ENCODE measurements around the gene SYNE3. TPM values are rescaled to one million over a fixed set of nuclear protein-coding genes. Genes with fewer than 3 reads are reported as not detected.

The SYNE3 gene
- total and polyA plus RNA-seq, 9 of the 15 experiments (the other 6 are each of a cell fraction or from before 2014, with no cell fraction given): 0.04 to 3.1 (median 0.55) TPM

DNA sequence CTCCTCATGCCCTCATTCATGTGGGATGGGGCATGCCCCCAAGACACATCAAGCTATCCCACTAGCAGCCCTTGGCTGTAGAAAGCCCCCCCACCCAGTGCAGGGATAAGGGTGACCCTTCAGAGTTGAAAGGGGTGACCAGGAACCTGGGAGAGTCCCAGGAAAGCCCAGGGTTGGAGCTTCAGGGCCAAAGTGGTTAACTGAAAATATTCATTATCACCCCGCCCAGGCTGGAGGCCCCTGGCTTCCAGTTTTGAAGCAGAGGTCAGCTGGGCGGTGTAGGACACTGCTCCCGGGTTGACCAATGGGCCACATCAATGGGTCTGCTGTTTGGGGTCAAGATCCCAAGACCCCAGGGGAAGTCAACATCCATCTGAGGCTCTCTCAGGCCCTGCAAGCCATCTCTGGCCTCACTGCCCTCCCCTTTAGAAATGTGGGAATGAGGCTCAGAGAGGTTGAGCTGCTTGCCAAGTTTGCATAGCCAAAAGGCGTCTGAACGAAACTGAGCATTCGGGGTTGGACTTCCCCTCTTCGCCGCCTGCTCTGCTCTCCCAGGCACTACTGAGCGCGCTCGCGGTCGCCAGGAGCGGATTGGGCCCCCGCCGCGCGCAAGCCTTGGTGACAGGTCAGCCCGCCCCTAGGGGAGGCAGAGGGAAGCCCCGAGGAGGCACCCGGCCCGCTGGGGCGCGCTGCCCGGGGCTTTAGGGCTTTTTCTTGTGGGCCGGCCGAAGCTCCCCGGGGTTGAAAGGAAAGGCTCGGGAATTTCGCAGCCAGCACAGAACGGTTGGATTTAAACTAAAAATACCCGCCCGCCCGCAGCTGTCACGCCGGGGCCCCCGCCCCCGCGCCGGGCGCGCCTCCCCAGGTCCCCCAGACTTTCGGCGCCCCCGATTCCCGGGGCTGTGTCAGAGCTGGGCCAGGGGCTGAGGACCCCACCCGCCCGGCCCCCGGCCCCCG is 576 bp downstream of the SYNE3 start (continued):
- TF ChIP-seq, protein P1, sequence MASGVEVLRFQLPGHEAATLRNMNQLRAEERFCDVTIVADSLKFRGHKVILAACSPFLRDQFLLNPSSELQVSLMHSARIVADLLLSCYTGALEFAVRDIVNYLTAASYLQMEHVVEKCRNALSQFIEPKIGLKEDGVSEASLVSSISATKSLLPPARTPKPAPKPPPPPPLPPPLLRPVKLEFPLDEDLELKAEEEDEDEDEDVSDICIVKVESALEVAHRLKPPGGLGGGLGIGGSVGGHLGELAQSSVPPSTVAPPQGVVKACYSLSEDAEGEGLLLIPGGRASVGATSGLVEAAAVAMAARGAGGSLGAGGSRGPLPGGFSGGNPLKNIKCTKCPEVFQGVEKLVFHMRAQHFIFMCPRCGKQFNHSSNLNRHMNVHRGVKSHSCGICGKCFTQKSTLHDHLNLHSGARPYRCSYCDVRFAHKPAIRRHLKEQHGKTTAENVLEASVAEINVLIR (CRISPR knock-in tag; IDR thresholded peaks at IDR 0.05): no peak
- no peak for TF ChIP-seq E2F3 (CRISPR knock-in tag; IDR thresholded peaks at IDR 0.05)
- TF ChIP-seq FIP1L1 (IDR thresholded peaks at IDR 0.05; ENCODE audit: low read depth, low read length, poor library complexity, severe bottlenecking): no peak
- TF ChIP-seq SRF (CRISPR knock-in tag; IDR thresholded peaks at IDR 0.05): no peak
- no peak for TF ChIP-seq MTA2 (IDR thresholded peaks at IDR 0.05; ENCODE audit: low read depth)
- no peak for TF ChIP-seq CSDE1 (IDR thresholded peaks at IDR 0.05)

DNA sequence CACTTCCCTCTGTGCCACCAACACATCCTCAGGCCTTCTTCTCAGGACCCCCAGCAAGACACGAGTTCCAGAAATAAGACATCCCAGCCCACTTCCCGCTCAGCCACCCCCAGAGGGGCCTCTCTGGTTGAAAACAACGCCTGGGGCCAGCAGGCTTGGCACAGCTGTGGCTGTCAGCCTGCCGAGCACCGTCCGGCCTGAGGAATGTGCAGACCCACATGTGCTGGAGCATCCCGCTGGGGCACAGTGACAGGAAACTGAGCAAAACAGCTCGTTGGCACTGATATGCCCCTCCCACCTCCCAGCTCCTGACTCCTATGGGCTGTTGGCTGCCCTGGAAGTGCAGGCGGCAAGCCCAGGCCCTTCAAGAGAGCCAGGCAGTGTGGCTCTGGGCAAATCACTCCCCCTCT is 1.4 kb downstream of the SYNE3 start:
- FAIRE-seq: no peak
- no peak for ATAC-seq

More for the DNA sequence above, 1.4 kb downstream of the SYNE3 start:
- H3K4me2 ChIP-seq (ENCODE audit: insufficient read depth, low read length): no peak overlapping the region
- no peaks in the 10 kb centered on the region for H3K36me3 ChIP-seq (ENCODE audit: control insufficient read depth, insufficient read depth, low read length)
- H4K20me1 ChIP-seq (replicated peaks; ENCODE audit: control insufficient read depth, insufficient read depth, low read length): no peaks in the 10 kb centered on the region
- no peaks in the 10 kb centered on the region for H3K9me3 ChIP-seq (replicated peaks; ENCODE audit: control insufficient read depth, insufficient read depth, low read depth, low read length)
- H3K4me3 ChIP-seq: no peak overlapping the region
- peaks cover 17 to 27% of the 10 kb centered on the region in 2 experiments for H3K4me1 ChIP-seq (replicated peaks in 1 of 2; ENCODE audit: control insufficient read depth in 2 of 2, insufficient read depth in 2 of 2, low read length in 2 of 2)
- H3K27me3 ChIP-seq (ENCODE audit: control insufficient read depth in 2 of 2, insufficient read depth in 2 of 2, low read length in 2 of 2): no peaks in the 10 kb centered on the region
- no peak for TF ChIP-seq PCBP2 (IDR thresholded peaks at IDR 0.05; ENCODE audit: low read depth, low read length, poor library complexity, severe bottlenecking)
- TF ChIP-seq ZNF263 (CRISPR knock-in tag; IDR thresholded peaks at IDR 0.05; ENCODE audit: borderline replicate concordance): no peak
- TF ChIP-seq, protein P2, sequence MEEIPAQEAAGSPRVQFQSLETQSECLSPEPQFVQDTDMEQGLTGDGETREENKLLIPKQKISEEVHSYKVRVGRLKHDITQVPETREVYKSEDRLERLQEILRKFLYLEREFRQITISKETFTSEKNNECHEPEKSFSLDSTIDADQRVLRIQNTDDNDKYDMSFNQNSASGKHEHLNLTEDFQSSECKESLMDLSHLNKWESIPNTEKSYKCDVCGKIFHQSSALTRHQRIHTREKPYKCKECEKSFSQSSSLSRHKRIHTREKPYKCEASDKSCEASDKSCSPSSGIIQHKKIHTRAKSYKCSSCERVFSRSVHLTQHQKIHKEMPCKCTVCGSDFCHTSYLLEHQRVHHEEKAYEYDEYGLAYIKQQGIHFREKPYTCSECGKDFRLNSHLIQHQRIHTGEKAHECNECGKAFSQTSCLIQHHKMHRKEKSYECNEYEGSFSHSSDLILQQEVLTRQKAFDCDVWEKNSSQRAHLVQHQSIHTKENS (CRISPR knock-in tag; IDR thresholded peaks at IDR 0.05): no peak
- TF ChIP-seq HMG20B (CRISPR knock-in tag; IDR thresholded peaks at IDR 0.05): no peak
- no peak for TF ChIP-seq SNRNP70 (optimal IDR thresholded peaks at IDR 0.05; ENCODE audit: low read depth, low read length)
- no TSS peak for BruUV-seq (replicated peaks)
- no peak overlapping the region for H3K27ac ChIP-seq (ENCODE audit: extremely low read depth, low read depth, low read length)
- ChIA-PET CTCF (ENCODE audit: low intra/inter-chr PET ratio) (no interaction called here), POLR2A (no interaction called here)
- H3K9ac ChIP-seq (ENCODE audit: insufficient read depth in 1 of 2, low read depth in 2 of 2, low read length in 2 of 2): no peak overlapping the region
- 80% methylated on average over 5 of the region's 9 CpGs for WGBS (ENCODE audit: insufficient coverage, low coverage, missing lambda C conversion rate)
- H3K79me2 ChIP-seq (ENCODE audit: control insufficient read depth, insufficient read depth, low read length): no peaks in the 10 kb centered on the region
- no peak for DNase-seq (ENCODE audit: extremely low read depth in 1 of 4, low spot score in 3 of 4)
- H3K9me1 ChIP-seq (ENCODE audit: control insufficient read depth, insufficient read depth, low read length): no peaks in the 10 kb centered on the region
- H2AFZ ChIP-seq (ENCODE audit: low read depth, low read length): no peak overlapping the region
- in situ Hi-C loops (cut with MboI): no loop called here
- intact Hi-C loops (cut with micrococcal nuclease): no loop called here
